B cell (primary cell): Measurements from ENCODE around the gene TAF10.

Source experiments
- CTCF ChIP-seq: fragments of 200-600 bp; IDR thresholded peaks from one replicate; pipeline ENCODE4 v1.8.0; 2022; ENCODE audit warnings: antibody characterized with exemption, mild to moderate bottlenecking
- EZH2 ChIP-seq: IDR thresholded peaks from 2 replicates; pipeline ENCODE4 v1.6.1; 2012; ENCODE audit warnings: borderline replicate concordance, low read depth, mild to moderate bottlenecking, moderate library complexity, low read length; ENCODE audit not compliant: insufficient read depth, poor library complexity, severe bottlenecking

GRCh38 chr11:6633422-6634408 is 21.7 kb upstream of the TAF10 start:
- TF ChIP-seq CTCF (no peak), EZH2 (no peak)
